IMR-90 (cell line): ENCODE data around the gene DPH7.

Experiments used
- BHLHE40 ChIP-seq: fragments of 150-350 bp; IDR thresholded peaks from 2 replicates; pipeline ENCODE4 v1.6.1; 2016; ENCODE audit warnings: mild to moderate bottlenecking, low read depth, low read length
- CTCF ChIP-seq: conservative IDR thresholded peaks from 2 replicates; pipeline ENCODE4 v1.5.1; 2012; ENCODE audit warnings: mild to moderate bottlenecking, low read depth, low read length, improper control_type of control experiment
- ELK1 ChIP-seq: fragments of 150-350 bp; IDR thresholded peaks from 2 replicates; pipeline ENCODE4 v1.6.1; 2016; ENCODE audit warnings: low read depth, mild to moderate bottlenecking, low read length, moderate library complexity, borderline replicate concordance
- FOS ChIP-seq: fragments of 150-350 bp; IDR thresholded peaks from 2 replicates; pipeline ENCODE4 v1.6.1; 2016; ENCODE audit warnings: low read depth, low read length
- MAFK ChIP-seq: IDR thresholded peaks from 2 replicates; pipeline ENCODE4 v1.6.1; 2012; ENCODE audit warnings: low read depth, low read length, improper control_type of control experiment
- MAZ ChIP-seq: IDR thresholded peaks from 2 replicates; pipeline ENCODE4 v1.6.1; 2012; ENCODE audit warnings: low read depth, mild to moderate bottlenecking, low read length, improper control_type of control experiment, moderate library complexity, borderline replicate concordance
- MXI1 ChIP-seq: IDR thresholded peaks from 2 replicates; pipeline ENCODE4 v1.6.1; 2012; ENCODE audit warnings: low read depth, mild to moderate bottlenecking, low read length, moderate library complexity, borderline replicate concordance
- NFE2L2 ChIP-seq: fragments of 150-350 bp; IDR thresholded peaks from 2 replicates; pipeline ENCODE4 v1.6.1; 2016; ENCODE audit warnings: low read depth, mild to moderate bottlenecking, low read length
- POLR2A ChIP-seq: IDR thresholded peaks from 2 replicates; pipeline ENCODE4 v1.6.1; 2012; ENCODE audit warnings: mild to moderate bottlenecking, low read depth, low read length
- RAD21 ChIP-seq: IDR thresholded peaks from 2 replicates; pipeline ENCODE4 v1.6.1; 2012; ENCODE audit warnings: low read length, improper control_type of control experiment
- RCOR1 ChIP-seq: IDR thresholded peaks from 2 replicates; pipeline ENCODE4 v1.6.1; 2012; ENCODE audit warnings: mild to moderate bottlenecking, low read length, improper control_type of control experiment; ENCODE audit not compliant: insufficient replicate concordance
- RFX5 ChIP-seq: IDR thresholded peaks from 2 replicates; pipeline ENCODE4 v1.8.0; 2012; ENCODE audit warnings: low read depth, mild to moderate bottlenecking, low read length, moderate library complexity
- USF2 ChIP-seq: fragments of 150-350 bp; IDR thresholded peaks from 2 replicates; pipeline ENCODE4 v1.6.1; 2017; ENCODE audit warnings: mild to moderate bottlenecking, antibody characterized with exemption, low read length, low read depth

- TF ChIP-seq CTCF (no peak), ELK1 (no peak), MXI1 (no peak), RFX5 (no peak), POLR2A (no peak), RCOR1 (no peak), USF2 (no peak), MAFK (no peak), RAD21 (no peak), FOS (no peak), NFE2L2 (no peak), BHLHE40 (no peak), MAZ (no peak)
Observed at GRCh38 chr9:137604345-137605086, 25.8 kb upstream of the DPH7 start.
